H1 (cell line): ENCODE data around the gene MGAT4D. TPM values are rescaled to one million over a fixed set of nuclear protein-coding genes. Genes with fewer than 3 reads are reported as not detected.

Source experiments
- ASH2L ChIP-seq: fragments of 200-600, 300-600 bp; sonication (generic); IDR thresholded peaks from one replicate; pipeline ENCODE4 v1.7.1; 2017; ENCODE audit warnings: low read length
- CHD1 ChIP-seq: IDR thresholded peaks from 2 replicates; pipeline ENCODE4 v1.6.1; 2012; ENCODE audit warnings: low read depth, low read length, improper control_type of control experiment
- GABPA ChIP-seq: IDR thresholded peaks from 2 replicates; pipeline ENCODE4 v1.6.1; 2011; ENCODE audit warnings: mild to moderate bottlenecking, low read length, moderate library complexity, borderline replicate concordance; ENCODE audit not compliant: insufficient read depth
- GTF2F1 ChIP-seq: IDR thresholded peaks from 2 replicates; pipeline ENCODE4 v1.6.1; 2012; ENCODE audit warnings: low read depth, low read length, improper control_type of control experiment, borderline replicate concordance
- HDAC6 ChIP-seq: IDR thresholded peaks from one replicate; pipeline ENCODE4 v1.7.1; 2012; ENCODE audit warnings: low read depth, mild to moderate bottlenecking, inconsistent platforms, low read length, moderate library complexity
- JUND ChIP-seq: IDR thresholded peaks from 2 replicates; pipeline ENCODE4 v1.6.1; 2011; ENCODE audit warnings: mild to moderate bottlenecking, improper control_type of control experiment, low read length
- KDM1A ChIP-seq: fragments of 200-600, 300-600 bp; sonication (generic); IDR thresholded peaks from 2 replicates; pipeline ENCODE4 v1.7.1; 2016; ENCODE audit warnings: mild to moderate bottlenecking, low read length, borderline replicate concordance
- KDM4A ChIP-seq: IDR thresholded peaks from one replicate; pipeline ENCODE4 v1.7.1; 2012; ENCODE audit warnings: low read depth, mild to moderate bottlenecking, moderate library complexity, low read length, inconsistent platforms; ENCODE audit not compliant: severe bottlenecking
- KDM5A ChIP-seq: fragments of 200-600 bp; IDR thresholded peaks from 2 replicates; pipeline ENCODE4 v1.7.1; 2012; ENCODE audit warnings: mild to moderate bottlenecking, low read length, inconsistent platforms, mixed read lengths
- NANOG ChIP-seq: IDR thresholded peaks from 2 replicates; pipeline ENCODE4 v1.6.1; 2011; ENCODE audit warnings: low read length, low read depth, mild to moderate bottlenecking, inconsistent platforms; ENCODE audit not compliant: insufficient read depth, poor library complexity, severe bottlenecking
- NRF1 ChIP-seq: IDR thresholded peaks from 2 replicates; pipeline ENCODE4 v1.6.1; 2011; ENCODE audit warnings: mild to moderate bottlenecking, low read depth, low read length, improper control_type of control experiment
- PHF8 ChIP-seq: fragments of 200-600 bp; sonication (generic); conservative IDR thresholded peaks from 2 replicates; pipeline ENCODE4 v1.7.1; 2012; ENCODE audit warnings: low read depth, mild to moderate bottlenecking, inconsistent platforms, low read length, moderate library complexity
- POU5F1 ChIP-seq: IDR thresholded peaks from 2 replicates; pipeline ENCODE4 v1.6.1; 2011; ENCODE audit warnings: low read depth, mild to moderate bottlenecking, low read length, moderate library complexity
- RFX5 ChIP-seq: IDR thresholded peaks from 2 replicates; pipeline ENCODE4 v1.6.1; 2011; ENCODE audit warnings: low read depth, low read length, improper control_type of control experiment, borderline replicate concordance
- RNF2 ChIP-seq: fragments of 200-900, 300-1000 bp; sonication (generic); IDR thresholded peaks from 2 replicates; pipeline ENCODE4 v1.7.1; 2016; ENCODE audit warnings: borderline replicate concordance, low read depth, mild to moderate bottlenecking, antibody characterized with exemption, low read length; ENCODE audit not compliant: poor library complexity, severe bottlenecking; ENCODE audit errors: missing control alignments
- SAP30 ChIP-seq: fragments of 300-600 bp; sonication (generic); IDR thresholded peaks from 2 replicates; pipeline ENCODE4 v1.7.1; 2012; ENCODE audit warnings: low read length, moderate library complexity, mild to moderate bottlenecking, inconsistent platforms; ENCODE audit not compliant: insufficient read depth, insufficient replicate concordance
- SIN3A ChIP-seq, 2 experiments: IDR thresholded peaks in 1 of 2; conservative IDR thresholded peaks in 1 of 2; 2 replicates each; pipeline ENCODE4 v1.6.1; 2011 to 2012; ENCODE audit warnings: low read length in 2 of 2, improper control_type of control experiment in 1 of 2, low read depth in 1 of 2, mild to moderate bottlenecking in 1 of 2
- SIRT6 ChIP-seq: IDR thresholded peaks from one replicate; pipeline ENCODE4 v1.7.1; 2012; ENCODE audit warnings: low read length, inconsistent platforms
- SIX5 ChIP-seq: IDR thresholded peaks from 2 replicates; pipeline ENCODE4 v1.6.1; 2011; ENCODE audit warnings: mild to moderate bottlenecking, low read depth, low read length
- SRF ChIP-seq: IDR thresholded peaks from 2 replicates; pipeline ENCODE4 v1.6.1; 2011; ENCODE audit warnings: mild to moderate bottlenecking, low read depth, low read length, moderate library complexity
- polyA plus RNA-seq, 7 experiments: library from polyadenylated mRNA; depleted of rRNA in 3 of 7; stranded (reverse) in 5 of 7; unstranded in 2 of 7; fragments of >200 nt in 5 of 7; fragments of 200-250 nt in 2 of 7; gene quantifications; 1 replicate in 5 of 7; 2 replicates in 1 of 7; 4 replicates in 1 of 7; pipeline versions ENCODE4 v1.2.1 to v1.2.3, GENCODE V29; 2011 to 2013; ENCODE audit warnings: missing spikeins in 2 of 7, mixed read lengths in 2 of 7
- total RNA-seq: library from RNA; stranded (reverse); fragmentation: NEBNext Ultra II Directional; extraction: Animal tissue kit (Norgen Biotek cat#: 25700); gene quantifications from 2 replicates; pipeline ENCODE4 v1.2.1, GENCODE V29; 2021
- TF ChIP-seq, protein P1 (sequence below): IDR thresholded peaks from 2 replicates; pipeline ENCODE4 v1.6.1; 2012; ENCODE audit warnings: inconsistent platforms
- TF ChIP-seq, protein P2 (sequence below): IDR thresholded peaks from 2 replicates; pipeline ENCODE4 v1.6.1; 2012; ENCODE audit warnings: low read length, inconsistent platforms

MGAT4D gene
- total and polyA plus RNA-seq, 2 of the 8 experiments (the other 6 are each of a cell fraction or from before 2014, with no cell fraction given) = not detected

DNA sequence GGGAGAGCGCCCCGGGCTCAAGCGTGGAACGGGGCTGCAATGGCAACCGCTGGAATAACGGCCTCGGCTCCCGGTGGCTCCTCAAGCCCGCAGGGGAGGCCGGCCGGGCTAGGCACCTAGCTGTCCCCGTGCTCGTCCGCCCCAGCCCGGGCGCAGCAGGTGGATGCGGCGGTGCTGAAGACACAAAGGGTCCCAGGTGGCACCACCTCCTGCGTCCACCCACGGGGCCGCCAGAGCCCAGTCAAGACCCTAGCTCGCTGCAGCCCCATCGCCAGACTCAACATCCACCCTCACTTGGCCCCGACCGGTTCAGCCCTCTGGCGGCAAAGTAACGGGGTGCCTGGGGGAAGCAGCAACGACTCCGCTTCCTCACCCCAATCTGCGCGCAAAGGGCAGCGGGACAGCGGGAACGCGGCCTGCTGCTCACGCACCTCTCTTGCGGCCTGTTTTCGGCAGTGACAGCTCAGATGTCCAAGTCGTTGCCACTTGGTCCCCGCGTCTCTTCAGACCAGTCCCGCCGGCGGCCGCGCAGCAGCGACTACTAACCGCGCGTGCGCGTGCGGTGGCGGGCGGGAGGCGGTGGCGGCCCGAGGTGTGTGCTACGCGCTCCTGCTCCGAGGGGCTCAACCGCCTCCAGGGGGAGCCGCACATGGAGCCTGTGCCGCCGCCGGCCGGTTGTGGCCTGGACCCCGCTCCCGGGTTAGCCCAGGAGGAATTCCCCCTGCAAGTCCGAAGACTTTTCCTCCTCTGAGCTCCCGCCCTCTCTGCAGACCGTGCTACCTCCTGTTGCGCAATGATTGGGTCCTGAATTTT, 70.8 kb downstream of the MGAT4D start, which contains the start of gene CLGN (continued):
- TF ChIP-seq, protein P1, sequence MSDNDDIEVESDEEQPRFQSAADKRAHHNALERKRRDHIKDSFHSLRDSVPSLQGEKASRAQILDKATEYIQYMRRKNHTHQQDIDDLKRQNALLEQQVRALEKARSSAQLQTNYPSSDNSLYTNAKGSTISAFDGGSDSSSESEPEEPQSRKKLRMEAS = peak; percentile 93
- TF ChIP-seq ASH2L = peak; percentile 73
- no peak for TF ChIP-seq NANOG
- TF ChIP-seq SIN3A (conservative IDR thresholded peaks at IDR 0.05 in 1 of 2, IDR thresholded peaks at IDR 0.05 in 1 of 2; ENCODE audit: low read depth in 1 of 2, low read length in 2 of 2) = no peak; a peak in 1 of 4 replicates
- TF ChIP-seq GABPA = no peak
- TF ChIP-seq, protein P2, sequence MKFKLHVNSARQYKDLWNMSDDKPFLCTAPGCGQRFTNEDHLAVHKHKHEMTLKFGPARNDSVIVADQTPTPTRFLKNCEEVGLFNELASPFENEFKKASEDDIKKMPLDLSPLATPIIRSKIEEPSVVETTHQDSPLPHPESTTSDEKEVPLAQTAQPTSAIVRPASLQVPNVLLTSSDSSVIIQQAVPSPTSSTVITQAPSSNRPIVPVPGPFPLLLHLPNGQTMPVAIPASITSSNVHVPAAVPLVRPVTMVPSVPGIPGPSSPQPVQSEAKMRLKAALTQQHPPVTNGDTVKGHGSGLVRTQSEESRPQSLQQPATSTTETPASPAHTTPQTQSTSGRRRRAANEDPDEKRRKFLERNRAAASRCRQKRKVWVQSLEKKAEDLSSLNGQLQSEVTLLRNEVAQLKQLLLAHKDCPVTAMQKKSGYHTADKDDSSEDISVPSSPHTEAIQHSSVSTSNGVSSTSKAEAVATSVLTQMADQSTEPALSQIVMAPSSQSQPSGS = no peak
- no peak for TF ChIP-seq POU5F1
- peak; percentile 55 for TF ChIP-seq NRF1
- TF ChIP-seq PHF8 = peak; percentile 54; the same call in 1 of the 2 replicates
- TF ChIP-seq SRF = no peak
- TF ChIP-seq JUND = no peak
- TF ChIP-seq SIRT6 = no peak
- TF ChIP-seq RNF2 = no peak
- TF ChIP-seq KDM5A = no peak
- TF ChIP-seq RFX5 = no peak
- no peak for TF ChIP-seq SIX5
- TF ChIP-seq KDM4A = peak; percentile 100
- TF ChIP-seq HDAC6 = no peak
- TF ChIP-seq SAP30 = no peak
- TF ChIP-seq KDM1A = peak; percentile 80
- TF ChIP-seq GTF2F1 = no peak
- no peak for TF ChIP-seq CHD1
